Astrocyte (in vitro differentiated cells and primary cell): ENCODE measurements around the gene STX10. TPM values are rescaled to one million over a fixed set of nuclear protein-coding genes. Genes with fewer than 3 reads are reported as not detected.
A peak's percentile ranks its signal among the peaks of the same experiment; 100 is the strongest.

ENCODE experiments used
- DNase-seq: peaks from one replicate; pipeline ENCODE4 v3.0.0-alpha.2; 2010; ENCODE audit warnings: low read depth
- FAIRE-seq: peaks from 2 replicates; lab custom pipeline; 2011; peaks lifted over from hg19 to GRCh38; lab: Jason Lieb, UNC
- H2AFZ ChIP-seq: 2 replicates; pipeline ENCODE4 v1.6.0; 2012; ENCODE audit warnings: low read depth, low read length, inconsistent platforms
- H3K27ac ChIP-seq: 2 replicates; pipeline ENCODE4 v1.5.1; 2011; ENCODE audit warnings: low read depth, low read length, inconsistent platforms
- H3K27me3 ChIP-seq: 2 replicates; pipeline ENCODE4 v1.6.0; 2011; ENCODE audit warnings: low read length, inconsistent platforms; ENCODE audit not compliant: insufficient read depth
- H3K36me3 ChIP-seq: 2 replicates; pipeline ENCODE4 v1.5.1; 2011; ENCODE audit warnings: low read length, inconsistent platforms; ENCODE audit not compliant: insufficient read depth
- H3K4me1 ChIP-seq: 2 replicates; pipeline ENCODE4 v1.5.1; 2011; ENCODE audit warnings: low read length, inconsistent platforms; ENCODE audit not compliant: insufficient read depth
- H3K4me2 ChIP-seq: 2 replicates; pipeline ENCODE4 v1.6.0; 2012; ENCODE audit warnings: low read length, inconsistent platforms
- H3K4me3 ChIP-seq: 2 replicates; pipeline ENCODE4 v1.5.1; 2011; ENCODE audit warnings: low read depth, mild to moderate bottlenecking, low read length, inconsistent platforms; ENCODE audit not compliant: insufficient read depth
- H3K79me2 ChIP-seq: 2 replicates; pipeline ENCODE4 v1.6.0; 2012; ENCODE audit warnings: mild to moderate bottlenecking, low read length, inconsistent platforms; ENCODE audit not compliant: insufficient read depth
- H3K9ac ChIP-seq: 2 replicates; pipeline ENCODE4 v1.6.0; 2012; ENCODE audit warnings: mild to moderate bottlenecking, low read length, inconsistent platforms
- H3K9me3 ChIP-seq: 2 replicates; pipeline ENCODE4 v1.5.1; 2012; ENCODE audit warnings: low read depth, mild to moderate bottlenecking, low read length, inconsistent platforms; ENCODE audit not compliant: insufficient read depth
- H4K20me1 ChIP-seq: 2 replicates; pipeline ENCODE4 v1.6.0; 2012; ENCODE audit warnings: low read length, inconsistent platforms; ENCODE audit not compliant: insufficient read depth
- H3K27ac Mint-ChIP-seq: one replicate; pipeline ENCODE4 v1.8.0; 2021; ENCODE audit warnings: mild to moderate bottlenecking, mixed read lengths; ENCODE audit not compliant: unreplicated experiment
- H3K27me3 Mint-ChIP-seq: one replicate; pipeline ENCODE4 v1.8.0; 2021; ENCODE audit warnings: low read depth, mixed read lengths; ENCODE audit not compliant: unreplicated experiment
- H3K36me3 Mint-ChIP-seq: one replicate; pipeline ENCODE4 v1.8.0; 2021; ENCODE audit warnings: low read depth, mixed read lengths; ENCODE audit not compliant: unreplicated experiment
- H3K4me1 Mint-ChIP-seq: one replicate; pipeline ENCODE4 v1.8.0; 2021; ENCODE audit warnings: low read depth, mixed read lengths; ENCODE audit not compliant: unreplicated experiment
- H3K4me3 Mint-ChIP-seq: one replicate; pipeline ENCODE4 v1.8.0; 2021; ENCODE audit warnings: mild to moderate bottlenecking, moderate library complexity, mixed read lengths; ENCODE audit not compliant: unreplicated experiment
- H3K9me3 Mint-ChIP-seq: one replicate; pipeline ENCODE4 v1.8.0; 2021; ENCODE audit warnings: mild to moderate bottlenecking, mixed read lengths; ENCODE audit not compliant: unreplicated experiment
- CTCF ChIP-seq: IDR thresholded peaks from 2 replicates; pipeline ENCODE4 v1.5.1; 2011; ENCODE audit warnings: low read depth, mild to moderate bottlenecking, inconsistent platforms, low read length, moderate library complexity; ENCODE audit not compliant: insufficient read depth
- EZH2 ChIP-seq: IDR thresholded peaks from 2 replicates; pipeline ENCODE4 v1.6.1; 2012; ENCODE audit warnings: mild to moderate bottlenecking, low read length, inconsistent platforms; ENCODE audit not compliant: insufficient read depth
- total RNA-seq: library from RNA; stranded (reverse); gene quantifications from 2 replicates; pipeline ENCODE4 v1.2.1, GENCODE V29; 2021

The STX10 gene
- total RNA-seq, 1 donor from 2014 or later, result 39.7 TPM

- no peak for FAIRE-seq
- Histone ChIP-seq H3K27me3 (no peaks in the 10 kb centered on the region), H3K4me2 (no peak overlapping the region), H2AFZ (no peak overlapping the region), H3K9ac (no peak overlapping the region), H3K9me3 (no peaks in the 10 kb centered on the region), H3K36me3 (peaks cover 4% of the 10 kb centered on the region), H3K4me3 (no peak overlapping the region), H4K20me1 (peaks cover 93% of the 10 kb centered on the region), H3K79me2 (peaks cover 100% of the 10 kb centered on the region), H3K4me1 (peaks cover 18% of the 10 kb centered on the region), H3K27ac (no peak overlapping the region)
- H3K9me3 Mint-ChIP-seq, result no peaks in the 10 kb centered on the region
- H3K36me3 Mint-ChIP-seq, result peaks cover 9% of the 10 kb centered on the region
- no peaks in the 10 kb centered on the region for H3K27me3 Mint-ChIP-seq
- TF ChIP-seq EZH2 (no peak), CTCF (no peak)
- DNase-seq, result no peak
- H3K4me1 Mint-ChIP-seq, result peaks cover 24% of the 10 kb centered on the region
- no peak overlapping the region for H3K4me3 Mint-ChIP-seq
- peak overlapping the region; percentile 20 for H3K27ac Mint-ChIP-seq
Measured at GRCh38 chr19:13127811-13128575, 22.2 kb downstream of the STX10 start.

- H4K20me1 ChIP-seq, result peaks cover 93% of the 10 kb centered on the region
Measured at GRCh38 chr19:13127051-13127450, 23.1 kb downstream of the STX10 start.

More at GRCh38 chr19:13127051-13127450, 23.1 kb downstream of the STX10 start:
- Mint-ChIP-seq H3K4me3 (peak overlapping the region; percentile 50), H3K36me3 (peaks cover 9% of the 10 kb centered on the region), H3K9me3 (no peaks in the 10 kb centered on the region), H3K4me1 (peaks cover 26% of the 10 kb centered on the region), H3K27ac (peak overlapping the region; percentile 14), H3K27me3 (no peaks in the 10 kb centered on the region)
- Histone ChIP-seq H3K9me3 (no peaks in the 10 kb centered on the region), H3K9ac (no peak overlapping the region), H2AFZ (no peak overlapping the region), H3K4me1 (peaks cover 16% of the 10 kb centered on the region), H3K36me3 (peaks cover 6% of the 10 kb centered on the region), H3K4me3 (no peak overlapping the region), H3K27me3 (no peaks in the 10 kb centered on the region), H3K4me2 (no peak overlapping the region), H3K79me2 (peaks cover 100% of the 10 kb centered on the region), H3K27ac (no peak overlapping the region)
- DNase-seq (no peak), FAIRE-seq (no peak)
- no peak for TF ChIP-seq CTCF
- TF ChIP-seq EZH2, result no peak
